GM23248 (cell line): ENCODE data around the gene MAFF. TPM values are rescaled to one million over a fixed set of nuclear protein-coding genes. Genes with fewer than 3 reads are reported as not detected.

ENCODE experiments used
- DNase-seq: peaks from one replicate; pipeline ENCODE4 v3.0.0-alpha.2; 2015
- H2AFZ ChIP-seq: fragments of 200-600 bp; sonication (generic); 2 replicates; pipeline ENCODE4 v1.6.1; 2016; ENCODE audit warnings: antibody characterized with exemption
- H3F3A ChIP-seq: fragments of 200-600 bp; sonication (generic); 2 replicates; pipeline ENCODE4 v1.6.1; 2016; ENCODE audit warnings: mild to moderate bottlenecking, antibody characterized with exemption, mixed run types; ENCODE audit not compliant: insufficient read depth
- H3K27ac ChIP-seq: fragments of 200-600 bp; sonication (generic); 2 replicates; pipeline ENCODE4 v1.5.1; 2016; ENCODE audit warnings: mild to moderate bottlenecking
- H3K27me3 ChIP-seq: fragments of 200-600 bp; sonication (generic); replicated peaks from 2 replicates; pipeline ENCODE4 v1.6.1; 2016; ENCODE audit warnings: mild to moderate bottlenecking; ENCODE audit not compliant: insufficient read depth
- H3K36me3 ChIP-seq: fragments of 200-600 bp; sonication (generic); 2 replicates; pipeline ENCODE4 v1.6.1; 2016; ENCODE audit warnings: low read depth, mild to moderate bottlenecking
- H3K4me1 ChIP-seq: fragments of 200-600 bp; sonication (generic); 2 replicates; pipeline ENCODE4 v1.6.1; 2016; ENCODE audit warnings: mild to moderate bottlenecking; ENCODE audit not compliant: insufficient read depth
- H3K4me2 ChIP-seq: fragments of 200-600 bp; sonication (generic); one replicate; pipeline ENCODE4 v1.6.1; 2016; ENCODE audit warnings: mild to moderate bottlenecking; ENCODE audit not compliant: unreplicated experiment
- H3K4me3 ChIP-seq: fragments of 200-600 bp; sonication (generic); 2 replicates; pipeline ENCODE4 v1.5.1; 2016; ENCODE audit warnings: mild to moderate bottlenecking
- H3K79me2 ChIP-seq: fragments of 200-600 bp; sonication (generic); 2 replicates; pipeline ENCODE4 v1.6.1; 2016; ENCODE audit warnings: mild to moderate bottlenecking; ENCODE audit not compliant: insufficient read depth
- H3K9ac ChIP-seq: fragments of 200-600 bp; sonication (generic); 2 replicates; pipeline ENCODE4 v1.6.1; 2016; ENCODE audit warnings: mild to moderate bottlenecking
- H3K9me2 ChIP-seq: fragments of 200-600 bp; sonication (generic); 2 replicates; pipeline ENCODE4 v1.6.1; 2016; ENCODE audit warnings: mixed run types, mild to moderate bottlenecking, moderate library complexity; ENCODE audit not compliant: insufficient read depth
- H3K9me3 ChIP-seq: fragments of 200-600 bp; sonication (generic); one replicate; pipeline ENCODE4 v1.6.1; 2017; ENCODE audit warnings: low read depth
- H4K20me1 ChIP-seq: fragments of 200-600 bp; sonication (generic); 2 replicates; pipeline ENCODE4 v1.6.0; 2016; ENCODE audit not compliant: insufficient read depth
- EZH2 ChIP-seq: fragments of 200-600 bp; sonication (generic); IDR thresholded peaks from 2 replicates; pipeline ENCODE4 v1.6.1; 2018; ENCODE audit warnings: antibody characterized with exemption, mild to moderate bottlenecking; ENCODE audit not compliant: insufficient read depth, poor library complexity, severe bottlenecking
- EZH2phosphoT487 ChIP-seq: fragments of 200-600 bp; sonication (generic); IDR thresholded peaks from 2 replicates; pipeline ENCODE4 v1.6.1; 2018; ENCODE audit warnings: antibody characterized with exemption, moderate library complexity, mild to moderate bottlenecking, low read depth; ENCODE audit not compliant: insufficient read depth
- WGBS, 2 experiments: methylation state at CpG; one replicate each; pipeline ENCODE4 v1.1.6; 2015 to 2017; ENCODE audit warnings: low lambda C conversion rate in 2 of 2, low coverage in 1 of 2; ENCODE audit errors: missing lambda C conversion rate in 2 of 2; 5-methylcytosine and 5-hydroxymethylcytosine counted together
- in situ Hi-C: fragments of 300-500 bp; cut with MboI; formaldehyde crosslinking; loops from 2 replicates; pipeline ENCODE4 v1.15.0; 2020
- polyA plus RNA-seq: library from polyadenylated mRNA; unstranded; fragments of >200 nt; fragmentation: Nextera tagmentation; extraction: Ambion mirVana; gene quantifications from 2 replicates; pipeline ENCODE4 v1.2.1, GENCODE V29; 2016
- total RNA-seq: library from RNA; depleted of rRNA; stranded (reverse); fragments of >200 nt; shearing (Covaris generic); gene quantifications from 2 replicates; pipeline ENCODE4 v1.2.3, GENCODE V29; 2014

The MAFF gene
- total and polyA plus RNA-seq, 2 experiments from 2014 or later = 34.6 to 68.1 TPM

DNA sequence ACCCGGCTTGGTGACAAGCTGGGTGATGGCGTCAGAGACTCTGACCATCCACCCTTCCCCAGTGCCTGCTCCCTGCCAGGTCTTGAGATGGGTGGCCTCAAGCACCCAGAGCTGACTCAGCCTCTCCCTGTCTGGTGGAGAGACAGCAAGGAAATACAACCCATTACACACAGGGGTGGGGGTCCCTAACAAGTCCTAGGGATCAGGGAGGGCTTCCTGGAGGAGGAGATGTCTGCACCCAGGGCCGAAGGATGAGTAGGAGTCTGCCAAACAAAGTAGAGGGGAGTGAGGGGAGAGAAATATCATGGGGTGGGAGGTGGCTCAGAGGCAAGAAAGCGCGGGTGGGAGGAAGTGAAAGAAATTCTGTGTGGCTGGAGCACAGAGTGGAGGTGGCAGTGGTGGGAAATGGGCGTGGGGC lies 6.8 kb downstream of the MAFF start:
- 70 to 90% methylated on average over 5 to 6 of the region's 6 CpGs for WGBS, 2 experiments
- H4K20me1 ChIP-seq = peaks cover 7% of the 10 kb centered on the region; the same call in 1 of the 2 replicates
- no peak overlapping the region for H3K4me3 ChIP-seq
- peaks cover 23% of the 10 kb centered on the region; the same call in 1 of the 2 replicates for H3F3A ChIP-seq
- DNase-seq = no peak
- H3K9ac ChIP-seq = no peak overlapping the region
- H3K4me2 ChIP-seq = no peak overlapping the region
- H3K27ac ChIP-seq = no peak overlapping the region
- in situ Hi-C loops = no loop called here
- TF ChIP-seq EZH2 (no peak), EZH2phosphoT487 (no peak)
- no peaks in the 10 kb centered on the region for H3K9me3 ChIP-seq
- H3K27me3 ChIP-seq = no peaks in the 10 kb centered on the region
- no peaks in the 10 kb centered on the region for H3K9me2 ChIP-seq
- no peaks in the 10 kb centered on the region for H3K36me3 ChIP-seq
- peaks cover 94% of the 10 kb centered on the region for H3K79me2 ChIP-seq
- H2AFZ ChIP-seq = no peak overlapping the region
- peaks cover 22% of the 10 kb centered on the region for H3K4me1 ChIP-seq

- Histone ChIP-seq H3K9me2 (no peaks in the 10 kb centered on the region), H3K4me1 (peaks cover 6% of the 10 kb centered on the region; the same call in 1 of the 2 replicates), H3F3A (peaks cover 6% of the 10 kb centered on the region; the same call in 1 of the 2 replicates), H3K36me3 (peaks cover 9% of the 10 kb centered on the region; the same call in 1 of the 2 replicates), H3K27ac (no peak overlapping the region), H3K9ac (no peak overlapping the region), H3K27me3 (no peaks in the 10 kb centered on the region), H3K4me2 (no peak overlapping the region), H3K4me3 (no peak overlapping the region), H2AFZ (no peak overlapping the region), H4K20me1 (peaks cover 7% of the 10 kb centered on the region; the same call in 1 of the 2 replicates), H3K79me2 (peaks cover 71% of the 10 kb centered on the region), H3K9me3 (no peaks in the 10 kb centered on the region)
- DNase-seq = no peak
- 99% methylated on average over 7 of the region's 7 CpGs for WGBS, 2 experiments
- in situ Hi-C loops = no loop called here
- TF ChIP-seq EZH2 (no peak), EZH2phosphoT487 (no peak)
Measured at GRCh38 chr22:38211556-38211955, 9.8 kb downstream of the MAFF start.

GRCh38 chr22:38212442-38212841 lies 10.6 kb downstream of the MAFF start:
- no peaks in the 10 kb centered on the region for H3K9me2 ChIP-seq
- no peak overlapping the region for H3K9ac ChIP-seq
- H3K27me3 ChIP-seq = no peaks in the 10 kb centered on the region
- H3K79me2 ChIP-seq = peaks cover 62% of the 10 kb centered on the region
- H2AFZ ChIP-seq = no peak overlapping the region
- in situ Hi-C loops = no loop called here
- H3K9me3 ChIP-seq = no peaks in the 10 kb centered on the region
- H3F3A ChIP-seq = peaks cover 11% of the 10 kb centered on the region
- peaks cover 9% of the 10 kb centered on the region; the same call in 1 of the 2 replicates for H3K36me3 ChIP-seq
- peaks cover 7% of the 10 kb centered on the region for H3K4me1 ChIP-seq
- 50 to 52% methylated on average over 2 of the region's 2 CpGs for WGBS, 2 experiments
- no peak for DNase-seq
- H3K4me2 ChIP-seq = no peak overlapping the region
- H3K27ac ChIP-seq = no peak overlapping the region
- H3K4me3 ChIP-seq = no peak overlapping the region
- TF ChIP-seq EZH2 (no peak), EZH2phosphoT487 (no peak)
- peaks cover 7% of the 10 kb centered on the region; the same call in 1 of the 2 replicates for H4K20me1 ChIP-seq

GRCh38 chr22:38213319-38213989 lies 11.7 kb downstream of the MAFF start:
- Histone ChIP-seq H3F3A (peaks cover 20% of the 10 kb centered on the region), H4K20me1 (0 out of 2 replicates have a peak, but pooled peaks cover 5% of the 10 kb centered on the region), H3K27ac (no peak overlapping the region), H3K4me1 (peaks cover 17% of the 10 kb centered on the region), H3K36me3 (peaks cover 9% of the 10 kb centered on the region; the same call in 1 of the 2 replicates), H3K27me3 (no peaks in the 10 kb centered on the region), H3K9ac (no peak overlapping the region), H3K9me3 (no peaks in the 10 kb centered on the region), H3K79me2 (peaks cover 52% of the 10 kb centered on the region), H3K9me2 (no peaks in the 10 kb centered on the region), H3K4me2 (no peak overlapping the region), H3K4me3 (no peak overlapping the region), H2AFZ (no peak overlapping the region)
- TF ChIP-seq EZH2phosphoT487 = no peak
- TF ChIP-seq EZH2 = no peak
- DNase-seq = no peak
- 94 to 96% methylated on average over 6 of the region's 6 CpGs for WGBS, 2 experiments
- in situ Hi-C loops = no loop called here
